Sigmoid colon (tissue), 3 donors: ENCODE results near the gene DEDD.

Source experiments
- CTCF ChIP-seq, 4 experiments: fragments of 450-650 bp in 3 of 4; fragments of 200-600 bp in 1 of 4; IDR thresholded peaks; one replicate each; pipeline ENCODE4 v1.5.1; 2016 to 2019; ENCODE audit warnings: antibody characterized with exemption in 4 of 4, mild to moderate bottlenecking in 3 of 4, moderate library complexity in 2 of 4
- POLR2A ChIP-seq, 2 donors: fragments of 450-650 bp; IDR thresholded peaks; one replicate each; pipeline ENCODE4 v1.6.1; 2016; ENCODE audit warnings: antibody characterized with exemption in 2 of 2, mild to moderate bottlenecking in 2 of 2, moderate library complexity in 2 of 2

- TF ChIP-seq CTCF (IDR thresholded peaks at IDR 0.05) (no peak), POLR2A (IDR thresholded peaks at IDR 0.05) (no peak)
These were observed 49.7 kb upstream of the DEDD start for GRCh38 chr1:161182214-161182613.
